Measurements from ENCODE around the gene CEP128.

The CEP128 gene

DNA sequence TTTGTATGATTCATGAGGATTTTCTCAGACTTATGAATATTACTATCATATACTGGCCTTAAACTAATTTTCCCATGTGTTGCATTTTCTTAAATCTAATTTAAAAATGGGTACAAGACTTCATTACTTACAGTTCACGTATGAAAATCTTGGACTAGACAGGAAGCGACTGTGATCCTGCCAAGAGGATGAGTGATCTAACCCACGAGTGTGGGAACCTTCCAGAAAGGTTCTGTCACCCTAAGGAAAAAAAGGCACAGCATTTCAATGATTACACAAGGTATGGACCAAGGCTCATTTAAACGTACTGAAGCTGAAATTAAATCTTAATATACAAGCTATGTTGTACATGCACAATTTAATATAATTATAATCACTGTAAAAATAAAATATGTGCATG is 436.8 kb downstream of the CEP128 start:
- in situ Hi-C loops (cut with HindIII; ENCODE audit: low sequenced_read_pairs) = no loop called here

DNA sequence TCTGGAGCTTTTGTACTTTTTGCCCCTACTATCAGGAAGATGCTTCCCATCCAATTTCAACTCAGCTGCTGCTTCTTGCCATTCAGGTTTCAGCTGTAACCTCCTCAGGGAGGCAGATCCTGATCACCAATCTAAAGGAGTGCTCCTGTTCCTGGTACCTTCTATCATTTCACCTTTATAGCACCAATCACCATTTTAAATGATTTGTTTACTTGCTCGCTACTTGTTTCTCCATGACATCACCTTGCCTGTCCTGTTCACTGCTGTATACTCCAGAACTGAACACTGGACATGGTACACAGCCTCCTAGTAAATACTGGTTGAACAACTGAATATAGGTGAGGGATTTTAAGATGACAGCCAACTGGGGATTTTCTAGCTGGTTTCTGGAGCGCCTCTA is 443.0 kb downstream of the CEP128 start:
- in situ Hi-C loops (cut with HindIII; ENCODE audit: low sequenced_read_pairs) = no loop called here

DNA sequence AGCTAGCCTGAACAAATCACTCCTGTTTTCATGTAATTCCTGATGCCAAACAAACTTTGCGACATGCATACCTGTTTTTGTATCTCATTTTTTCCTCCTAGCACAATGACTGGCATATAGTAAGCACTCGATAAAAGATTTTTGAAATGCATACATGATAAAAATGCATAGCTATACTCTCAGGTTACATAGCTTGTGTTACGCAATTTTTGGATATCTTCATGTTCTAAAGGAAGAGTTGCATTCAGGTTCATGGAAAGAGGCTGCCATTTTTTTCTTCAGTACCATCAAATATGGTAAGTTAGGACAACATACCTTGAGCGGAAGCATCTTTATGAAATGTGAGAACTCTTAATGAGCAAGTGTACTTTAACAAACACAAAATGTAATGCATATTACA is 445.4 kb downstream of the CEP128 start:
- in situ Hi-C loops (cut with HindIII; ENCODE audit: low sequenced_read_pairs) = no loop called here

DNA sequence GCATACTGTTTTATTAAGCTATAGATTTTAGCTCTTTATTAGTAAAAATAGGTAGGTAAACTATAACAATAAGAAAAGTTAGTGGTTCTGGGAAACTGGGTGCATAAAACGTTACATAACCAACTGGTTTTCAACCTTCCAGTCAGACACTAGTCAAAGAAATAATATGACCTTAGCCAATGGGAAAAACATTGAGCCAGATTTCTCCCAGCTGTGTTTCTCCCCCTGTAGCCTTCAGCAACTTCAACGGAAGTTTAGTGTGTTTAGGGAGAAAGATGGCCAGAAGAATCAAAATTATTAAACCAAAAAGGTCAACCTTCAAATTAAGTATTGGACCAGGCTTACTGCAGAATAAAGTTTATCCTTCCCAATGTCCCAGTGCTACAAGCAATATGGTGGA is 446.8 kb downstream of the CEP128 start:
- in situ Hi-C loops (cut with HindIII; ENCODE audit: low sequenced_read_pairs) = no loop called here

DNA sequence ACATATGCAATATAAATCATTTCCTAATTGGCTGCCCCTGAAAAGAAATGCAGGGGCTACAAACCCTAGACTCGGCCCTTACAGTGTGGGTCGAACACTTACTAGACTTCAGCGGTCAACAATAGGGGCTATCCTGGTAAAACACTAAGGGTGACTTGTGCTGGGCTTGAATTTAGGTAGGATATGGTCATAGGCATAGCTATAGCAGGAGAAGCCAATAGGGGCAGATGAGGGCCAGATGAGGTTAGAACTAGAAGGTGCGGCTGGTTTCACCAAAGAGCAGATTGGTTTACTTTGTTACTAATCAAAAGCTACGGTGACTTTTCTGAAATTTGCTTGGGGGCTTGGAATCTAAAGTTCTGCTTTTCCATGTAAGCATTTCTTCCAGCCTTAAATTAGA is 447.9 kb downstream of the CEP128 start:
- in situ Hi-C loops (cut with HindIII; ENCODE audit: low sequenced_read_pairs) = no loop called here

DNA sequence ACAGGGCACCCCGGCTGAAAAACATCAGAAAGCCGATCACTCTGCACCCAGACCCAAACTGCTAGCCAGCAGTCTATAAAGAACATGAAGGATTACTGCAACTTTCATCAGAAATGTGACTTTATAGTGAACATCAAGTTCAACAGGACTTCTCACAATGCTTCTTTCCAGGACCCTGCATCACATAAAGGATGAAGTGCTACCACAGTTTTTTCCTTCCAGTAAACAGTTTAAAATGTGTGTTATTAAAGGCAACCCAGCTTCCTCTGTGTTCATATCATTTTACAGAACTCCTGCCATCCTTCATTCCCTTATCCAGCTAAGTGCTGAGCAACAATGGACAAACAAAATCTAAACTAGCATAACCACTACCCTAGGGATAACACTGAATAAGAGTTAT is 449.9 kb downstream of the CEP128 start:
- in situ Hi-C loops (cut with HindIII; ENCODE audit: low sequenced_read_pairs) = no loop called here

DNA sequence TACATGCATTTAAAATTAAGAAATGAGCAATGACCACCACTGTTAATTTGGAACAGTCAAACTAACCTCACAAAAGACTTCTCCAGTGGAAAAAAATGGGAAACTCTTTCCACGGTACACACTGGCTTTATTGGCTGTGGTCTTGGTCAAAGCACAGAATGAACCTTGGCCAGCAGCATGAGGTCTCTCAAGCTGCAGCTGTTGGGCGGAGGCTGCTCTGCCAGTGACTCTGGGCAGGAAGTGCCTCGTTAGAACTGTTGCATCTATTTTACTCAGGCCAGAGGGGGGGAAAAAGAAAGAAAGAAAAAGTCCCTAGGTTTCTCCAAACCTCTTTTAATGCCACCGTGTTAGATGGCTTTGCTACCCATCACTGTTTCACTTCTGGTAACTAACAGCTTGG is 450.4 kb downstream of the CEP128 start:
- in situ Hi-C loops (cut with HindIII; ENCODE audit: low sequenced_read_pairs) = no loop called here

DNA sequence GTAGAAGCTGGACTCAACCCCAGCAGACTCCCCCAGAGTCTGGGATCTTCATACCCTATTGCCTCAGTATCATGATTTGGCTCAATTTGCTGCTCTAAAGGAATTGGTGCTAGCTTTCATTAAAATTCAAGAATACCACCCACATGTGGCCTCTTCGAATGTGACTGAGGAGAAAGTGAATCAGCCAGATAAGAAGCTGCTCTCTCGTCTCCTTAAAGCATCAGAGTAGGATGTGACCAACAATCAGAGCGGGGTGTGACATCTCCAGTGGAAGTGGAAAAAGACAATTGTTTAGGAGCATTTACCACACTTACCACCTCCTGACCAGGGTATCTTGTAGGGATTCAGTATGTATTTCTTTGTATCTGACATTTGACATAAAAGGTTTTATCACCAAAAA is 452.0 kb downstream of the CEP128 start:
- in situ Hi-C loops (cut with HindIII; ENCODE audit: low sequenced_read_pairs) = no loop called here

DNA sequence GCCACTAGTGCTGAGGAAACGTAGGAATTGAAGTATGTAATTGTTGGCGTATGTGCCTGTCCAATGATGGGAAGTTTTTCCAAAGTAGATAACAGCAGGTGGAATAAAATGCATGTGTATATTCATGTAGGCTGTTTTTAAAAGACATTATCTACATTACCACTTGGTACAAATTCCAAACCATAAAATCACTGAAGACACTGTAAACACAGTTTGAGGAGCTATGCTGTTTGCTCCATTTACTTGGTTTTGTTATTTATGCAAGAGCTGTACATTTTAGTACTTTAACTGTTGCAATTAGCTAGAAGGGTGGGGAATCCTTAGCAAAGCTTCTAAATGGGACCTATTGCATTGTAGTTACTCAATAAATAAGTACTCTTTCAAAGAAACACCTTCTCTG is 455.8 kb downstream of the CEP128 start:
- in situ Hi-C loops (cut with HindIII; ENCODE audit: low sequenced_read_pairs) = no loop called here

DNA sequence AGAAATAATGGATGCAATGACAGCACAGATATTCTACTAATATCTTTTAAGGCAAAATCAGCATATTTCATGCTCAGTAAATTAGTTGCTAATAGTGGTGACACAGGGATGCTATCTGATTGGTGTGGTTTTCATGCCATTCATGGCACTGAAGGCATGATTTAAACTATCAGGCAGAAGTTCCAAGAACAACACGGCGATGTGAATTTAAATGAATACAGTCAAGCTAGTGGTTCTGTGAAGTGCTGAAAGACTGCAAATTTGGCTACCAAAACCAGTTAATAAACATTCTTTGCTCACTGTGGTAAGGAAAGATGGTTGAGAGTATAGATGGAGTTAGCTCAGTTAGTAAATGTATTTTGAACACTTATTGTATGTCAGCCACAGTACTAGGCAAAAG is 458.2 kb downstream of the CEP128 start:
- in situ Hi-C loops (cut with HindIII; ENCODE audit: low sequenced_read_pairs) = no loop called here

DNA sequence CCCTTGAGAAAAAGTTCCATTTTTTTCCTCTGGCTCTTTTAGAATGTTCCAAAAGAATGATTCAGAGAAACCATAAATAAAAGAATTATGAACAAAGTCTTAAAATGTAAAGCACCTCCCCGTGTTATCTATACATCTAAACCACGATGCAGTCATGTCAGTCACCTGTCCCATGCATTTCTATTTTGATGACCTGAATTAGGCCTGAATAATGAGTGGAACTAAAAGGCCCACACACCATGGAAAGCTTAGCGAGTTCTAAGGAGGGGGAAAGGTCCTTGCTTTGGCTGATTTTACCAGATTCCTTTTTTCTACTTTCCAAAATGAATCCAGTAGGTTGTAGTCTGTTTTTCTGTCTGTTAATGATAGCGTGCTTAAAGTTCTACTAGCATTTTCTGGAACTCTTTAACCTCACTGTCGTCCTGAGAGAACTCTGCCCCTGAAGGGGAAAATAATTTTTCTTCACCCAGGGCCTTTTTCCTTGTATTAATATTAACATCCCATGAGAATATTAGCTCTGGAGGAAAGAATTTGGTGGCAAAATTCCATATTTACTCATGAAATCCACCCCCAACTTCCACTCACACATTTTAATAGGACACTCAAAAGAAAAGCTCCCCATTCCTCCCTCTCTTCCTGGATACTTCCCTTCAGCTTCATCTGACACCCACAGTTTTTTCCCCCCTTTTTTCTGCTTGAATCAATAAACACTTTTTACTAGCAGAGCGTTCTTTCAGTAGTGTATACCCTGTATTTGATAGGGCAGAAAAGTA is 464.0 kb downstream of the CEP128 start:
- in situ Hi-C loops (cut with HindIII; ENCODE audit: low sequenced_read_pairs) = no loop called here

DNA sequence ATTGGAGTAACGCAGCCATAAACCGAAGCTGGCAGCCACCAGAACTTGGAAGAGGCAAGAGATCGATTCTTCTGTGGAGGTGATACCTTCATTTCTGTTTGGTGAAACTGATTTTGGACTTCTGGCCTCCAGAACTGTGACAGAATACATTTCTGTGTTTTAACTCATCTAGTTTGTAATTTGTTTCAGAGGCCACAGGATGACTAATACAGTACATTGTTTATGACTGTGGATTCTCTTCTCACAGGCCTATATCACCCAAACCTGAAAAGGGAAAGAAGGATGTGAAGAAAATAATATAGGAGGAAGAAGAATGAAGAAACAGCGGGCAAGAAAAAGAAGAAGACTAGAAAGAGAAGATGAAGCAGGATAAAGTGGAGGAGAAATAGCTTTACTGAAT is 466.5 kb downstream of the CEP128 start:
- in situ Hi-C loops (cut with HindIII; ENCODE audit: low sequenced_read_pairs) = no loop called here

DNA sequence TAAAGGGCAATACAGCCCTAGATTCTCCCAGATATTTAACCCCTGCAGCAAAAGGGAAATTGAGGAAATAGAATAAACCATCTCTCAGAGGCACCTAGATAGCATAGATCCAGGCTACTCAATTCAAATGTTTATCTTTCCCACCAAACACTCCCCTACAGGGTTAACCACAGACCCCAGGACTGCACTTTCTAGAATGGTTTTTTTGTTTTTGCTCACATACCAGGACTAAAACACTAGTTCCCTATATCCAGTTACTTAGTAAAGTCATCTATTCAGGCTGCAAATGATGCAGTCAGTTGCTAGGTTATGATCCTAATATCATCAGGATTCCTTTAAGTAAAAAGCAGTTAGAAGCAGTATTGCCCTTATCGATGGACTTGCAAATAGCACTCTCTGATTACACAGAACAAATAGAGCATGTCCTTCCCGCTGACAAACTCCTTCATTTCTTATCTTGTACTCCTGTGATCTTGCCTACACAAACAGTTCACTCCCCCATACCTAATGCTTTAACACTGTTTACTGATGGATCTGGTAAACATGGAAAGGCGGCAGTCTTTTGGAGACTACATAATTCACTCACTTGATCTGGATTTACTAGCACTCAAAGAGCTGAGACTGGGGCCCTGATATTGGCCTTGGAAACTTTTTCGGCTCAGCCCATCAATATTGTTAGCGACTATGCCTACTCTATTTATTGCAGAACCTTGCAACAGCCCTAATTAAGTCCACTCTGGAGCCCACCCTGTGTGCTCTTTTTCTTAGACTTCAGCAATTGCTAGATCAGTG is 473.0 kb downstream of the CEP128 start:
- in situ Hi-C loops (cut with HindIII; ENCODE audit: low sequenced_read_pairs) = no loop called here

DNA sequence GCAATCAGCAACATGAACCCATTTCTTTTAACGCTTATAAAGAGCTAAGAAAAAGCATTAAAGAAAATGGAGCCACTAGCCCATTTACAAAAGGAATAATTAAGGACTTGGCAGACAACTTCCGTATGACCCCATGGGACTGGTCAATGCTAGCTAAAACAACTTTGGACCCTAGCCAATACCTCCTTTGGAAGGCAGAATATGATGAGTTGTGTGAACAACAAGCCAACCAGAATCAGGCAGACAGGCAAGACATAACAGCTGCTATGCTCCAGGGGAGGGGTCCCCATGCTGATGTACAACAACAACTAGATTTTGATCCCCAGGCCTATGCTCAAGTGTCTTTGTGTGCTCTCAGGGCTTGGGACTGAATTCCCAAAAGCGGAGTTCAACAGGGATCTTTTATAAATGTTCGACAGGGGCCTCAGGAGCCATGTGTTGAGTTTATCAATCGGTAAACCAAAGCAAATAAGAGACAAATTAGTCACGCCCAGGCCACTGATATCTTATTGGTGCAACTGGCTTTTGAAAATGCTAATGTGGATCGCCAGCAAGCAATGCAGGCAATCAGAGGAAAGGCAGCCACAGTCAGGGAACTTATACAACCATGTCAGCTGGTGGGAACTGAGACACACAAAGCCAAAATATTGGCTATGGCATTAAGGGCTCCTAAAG is 475.9 kb downstream of the CEP128 start:
- in situ Hi-C loops (cut with HindIII; ENCODE audit: low sequenced_read_pairs) = no loop called here

DNA sequence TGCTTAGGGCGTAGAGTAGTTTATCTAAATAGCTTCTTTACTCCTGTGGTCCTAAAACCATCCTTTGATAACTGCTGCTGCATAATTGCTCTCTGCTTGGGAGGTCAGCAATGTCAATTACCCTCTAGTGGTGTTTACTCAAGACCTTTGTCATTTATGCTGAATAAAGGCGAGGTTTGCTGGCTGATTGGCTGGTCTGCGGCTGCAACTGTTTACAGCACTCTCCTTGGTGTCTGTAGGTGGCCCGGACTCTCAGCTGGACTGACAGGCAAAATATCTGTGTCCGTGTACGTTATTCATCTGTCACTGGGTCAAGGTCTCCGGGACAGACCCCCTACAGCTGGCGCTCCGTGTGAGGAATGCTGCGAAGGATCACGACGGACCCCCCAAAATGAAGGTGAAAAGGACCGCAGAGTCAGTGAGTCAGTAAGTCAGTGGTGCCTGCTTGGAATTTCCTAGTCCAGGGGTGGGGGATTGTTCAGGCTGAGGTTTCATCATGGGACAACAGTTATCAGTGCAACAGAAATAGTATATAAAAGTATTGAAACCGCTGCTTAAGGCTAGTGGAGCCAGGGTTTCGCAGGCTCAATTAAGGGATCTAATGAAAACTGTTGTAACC is 476.9 kb downstream of the CEP128 start:
- in situ Hi-C loops (cut with HindIII; ENCODE audit: low sequenced_read_pairs) = no loop called here

DNA sequence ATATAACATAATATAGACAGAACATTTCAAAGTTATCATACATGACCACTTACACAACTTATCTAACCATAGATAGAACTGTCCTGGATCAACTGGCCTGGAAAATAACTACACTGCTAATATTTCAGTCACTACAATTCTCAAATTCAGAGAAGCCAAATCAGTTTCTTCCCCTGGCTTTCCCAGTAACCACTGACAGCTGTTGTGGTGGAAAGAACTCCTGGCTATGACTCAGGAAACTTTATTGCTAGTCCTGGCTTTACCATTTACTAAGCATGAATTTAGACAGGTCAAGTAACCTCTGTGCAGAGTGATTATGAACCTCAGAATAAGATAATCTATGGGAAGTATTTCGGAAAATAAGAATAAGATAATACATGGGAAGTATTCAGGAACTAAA is 485.3 kb downstream of the CEP128 start:
- in situ Hi-C loops (cut with HindIII; ENCODE audit: low sequenced_read_pairs) = no loop called here

DNA sequence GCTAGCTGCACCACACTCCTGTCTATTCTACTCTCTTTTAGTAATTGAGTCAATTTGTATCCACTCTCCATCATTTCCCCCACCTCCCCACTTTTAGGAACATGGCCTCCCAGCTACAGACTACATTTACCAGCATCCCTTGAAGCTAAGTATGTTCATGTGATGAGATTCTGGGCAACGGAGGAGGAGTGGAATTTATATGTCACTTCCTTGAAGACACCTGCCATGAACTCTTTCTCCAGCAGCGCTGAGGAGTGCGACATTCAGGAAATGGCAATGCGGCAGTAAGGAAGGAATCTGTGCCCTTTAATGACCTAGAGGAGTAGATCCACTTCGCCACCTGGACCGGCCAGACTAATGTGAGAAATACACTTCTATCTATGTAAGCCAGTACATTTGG is 486.5 kb downstream of the CEP128 start:
- in situ Hi-C loops (cut with HindIII; ENCODE audit: low sequenced_read_pairs) = no loop called here

DNA sequence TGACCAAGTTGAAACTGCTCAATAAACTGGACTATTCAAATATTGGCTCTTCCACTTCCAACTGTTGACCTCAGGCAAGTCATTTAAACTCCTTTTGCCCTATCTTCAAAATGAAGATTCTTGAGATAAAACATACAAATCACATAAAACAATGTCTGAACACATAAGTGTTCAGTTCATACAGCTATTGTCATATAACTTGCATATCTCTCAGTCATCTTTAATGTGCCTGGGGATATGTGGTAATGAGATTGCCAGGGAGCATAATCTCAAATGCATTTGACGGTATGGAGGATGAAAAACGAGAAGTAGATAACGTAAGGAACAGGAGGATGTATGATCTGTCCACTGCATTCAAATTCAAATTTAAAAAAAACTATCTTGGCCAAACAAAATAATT is 493.3 kb downstream of the CEP128 start:
- in situ Hi-C loops (cut with HindIII; ENCODE audit: low sequenced_read_pairs) = no loop called here

DNA sequence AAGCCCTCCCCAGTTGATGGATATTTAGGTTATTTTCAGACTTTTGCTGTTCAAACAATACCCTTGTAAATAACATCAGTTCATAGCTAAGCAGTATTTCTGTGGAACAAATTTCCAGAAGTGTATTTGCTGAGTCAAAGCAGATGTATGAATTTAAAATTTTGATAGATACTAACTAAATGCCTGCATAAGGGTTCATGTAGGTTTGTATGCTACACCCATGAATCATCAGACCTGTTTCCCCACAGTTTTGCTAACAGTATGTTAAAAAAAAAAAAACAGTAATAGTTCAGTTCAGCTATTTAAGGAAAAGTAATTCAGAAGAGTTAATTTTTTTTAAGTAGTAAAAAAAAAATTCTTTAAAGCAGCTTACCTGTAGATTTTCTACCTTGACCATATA is 494.1 kb downstream of the CEP128 start:
- in situ Hi-C loops (cut with HindIII; ENCODE audit: low sequenced_read_pairs) = no loop called here
